Medulla oblongata (tissue), 1 donor: ENCODE data around the gene DYTN.

Source experiments
- DNase-seq: peaks from one replicate; pipeline ENCODE4 v3.0.0-alpha.2; 2015; ENCODE audit errors: extremely low spot score

DYTN gene

GRCh38 chr2:206611736-206612135 lies 106.5 kb downstream of the DYTN start:
- DNase-seq: no peak

- no peak for DNase-seq
Observed at GRCh38 chr2:206611191-206611590, 107.0 kb downstream of the DYTN start.

DNA sequence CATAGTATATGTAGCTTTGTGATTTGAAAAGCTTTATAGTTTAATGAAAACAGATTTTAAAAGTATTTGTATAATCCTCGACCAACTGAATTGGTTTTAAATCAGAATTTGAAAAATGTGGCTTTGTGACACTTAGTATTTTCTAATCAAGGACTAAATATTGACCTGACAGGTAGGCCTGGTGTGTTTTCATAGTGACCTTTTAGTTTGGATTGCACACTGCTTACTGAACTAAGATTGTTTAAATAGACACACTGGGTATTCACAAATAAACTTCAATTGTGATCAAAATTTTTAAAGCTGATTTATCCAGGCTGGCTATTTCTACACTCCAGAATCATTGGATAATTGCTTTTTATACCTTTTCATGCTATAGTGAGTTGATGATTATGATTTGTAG lies 107.7 kb downstream of the DYTN start:
- DNase-seq: no peak

DNA sequence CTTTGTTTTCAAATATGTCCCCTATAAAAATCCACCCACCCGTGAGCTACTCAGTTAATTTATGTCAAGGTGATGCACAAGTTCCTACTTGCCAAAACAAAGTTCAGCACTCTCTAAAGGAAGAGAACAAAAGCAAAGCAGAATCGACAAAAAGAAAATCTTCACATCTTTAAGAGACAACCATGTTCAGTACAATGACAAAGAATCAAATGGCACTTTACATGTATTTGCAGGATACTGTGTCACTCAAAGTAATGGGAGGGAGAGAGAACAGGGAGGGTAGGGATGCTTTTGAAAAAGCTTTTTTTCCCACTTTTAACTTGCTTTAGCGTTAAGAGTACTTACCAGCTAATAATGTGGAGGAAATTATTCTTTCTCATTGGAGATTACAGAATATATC lies 115.0 kb downstream of the DYTN start:
- no peak for DNase-seq
